ENCODE data around the gene CSTB.

The CSTB gene

DNA sequence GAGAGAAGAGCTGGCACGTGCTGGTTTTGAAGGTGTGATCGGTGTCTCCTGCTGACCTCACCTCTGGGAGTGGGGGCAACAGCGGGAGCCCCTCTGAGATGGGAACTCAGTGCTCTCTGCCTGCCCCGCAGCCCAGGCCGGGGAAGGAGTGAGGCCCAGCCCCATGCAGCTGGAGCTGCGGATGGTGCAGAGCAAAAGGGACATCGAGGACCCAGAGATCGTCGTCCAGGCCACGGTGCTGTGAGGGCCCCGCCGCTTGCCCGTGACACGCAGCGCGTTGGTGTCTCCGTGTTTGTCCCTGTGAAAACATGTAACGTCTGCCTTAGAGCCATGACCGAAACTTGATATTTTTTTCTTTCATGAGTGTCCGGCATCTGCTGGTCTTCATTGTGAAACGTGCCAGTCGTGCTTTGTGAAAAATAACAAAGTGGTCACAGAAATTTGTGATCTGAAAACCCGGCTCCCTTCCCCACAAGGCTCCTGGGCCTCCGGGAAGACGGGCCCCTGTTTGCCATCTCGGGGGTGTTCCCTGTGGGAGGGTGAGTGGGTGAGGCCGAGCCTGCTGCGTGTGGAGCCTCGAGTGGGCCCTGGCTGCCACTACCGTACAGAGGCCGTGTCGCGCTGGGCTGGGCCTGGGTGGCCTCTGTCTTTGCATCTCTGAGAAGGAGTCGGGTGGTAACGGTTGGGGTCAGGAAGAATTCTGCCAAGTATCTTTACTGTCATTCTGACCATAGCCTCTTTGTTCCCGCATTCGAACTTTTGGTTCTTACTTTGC, 20.1 kb downstream of the CSTB start:
- Histone ChIP-seq H3K9me3 (ENCODE audit: severe bottlenecking) (no peaks in the 10 kb centered on the region), H3K4me3 (ENCODE audit: low read depth, low read length) (no peak overlapping the region), H3K27me3 (ENCODE audit: insufficient read depth, low read depth, severe bottlenecking) (no peaks in the 10 kb centered on the region), H3K27ac (no peak overlapping the region), H3K36me3 (peaks cover 62% of the 10 kb centered on the region)
- TF ChIP-seq CTCF (IDR thresholded peaks at IDR 0.05; ENCODE audit: low read depth, low read length): no peak
- no peak for DNase-seq

GRCh38 chr21:43754948-43755781, 20.9 kb downstream of the CSTB start:
- TF ChIP-seq CTCF (IDR thresholded peaks at IDR 0.05; ENCODE audit: low read depth, low read length): no peak
- Histone ChIP-seq H3K9me3 (ENCODE audit: severe bottlenecking) (no peaks in the 10 kb centered on the region), H3K4me3 (ENCODE audit: low read depth, low read length) (no peak overlapping the region), H3K36me3 (peaks cover 67% of the 10 kb centered on the region), H3K27me3 (ENCODE audit: insufficient read depth, low read depth, severe bottlenecking) (no peaks in the 10 kb centered on the region), H3K27ac (no peak overlapping the region)
- DNase-seq: no peak

DNA sequence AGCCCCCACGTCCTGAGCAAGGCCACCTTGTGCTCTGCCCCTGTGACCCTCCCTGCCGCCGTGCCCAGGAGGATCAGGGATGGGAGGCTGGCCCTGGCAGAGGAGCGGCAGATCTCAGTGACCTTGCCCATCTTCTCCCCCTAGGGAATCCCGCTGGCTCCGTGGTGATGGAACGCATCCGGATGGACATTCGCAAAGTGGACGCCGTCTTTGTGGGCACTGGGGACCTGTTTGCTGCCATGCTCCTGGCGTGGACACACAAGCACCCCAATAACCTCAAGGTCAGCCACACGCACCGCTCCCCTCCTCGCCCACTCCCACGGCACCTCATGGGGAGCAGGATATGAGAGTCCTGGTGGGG, 22.7 kb downstream of the CSTB start:
- H3K27me3 ChIP-seq (ENCODE audit: insufficient read depth, low read depth, severe bottlenecking): no peaks in the 10 kb centered on the region
- no peak overlapping the region for H3K4me3 ChIP-seq (ENCODE audit: low read depth, low read length)
- no peak for DNase-seq
- no peaks in the 10 kb centered on the region for H3K9me3 ChIP-seq (ENCODE audit: severe bottlenecking)
- peaks cover 75% of the 10 kb centered on the region for H3K36me3 ChIP-seq
- H3K27ac ChIP-seq: no peak overlapping the region
- TF ChIP-seq CTCF (IDR thresholded peaks at IDR 0.05; ENCODE audit: low read depth, low read length): no peak

- no peak for TF ChIP-seq CTCF (IDR thresholded peaks at IDR 0.05; ENCODE audit: low read depth, low read length)
- Histone ChIP-seq H3K27ac (no peak overlapping the region), H3K36me3 (peaks cover 80% of the 10 kb centered on the region), H3K27me3 (ENCODE audit: insufficient read depth, low read depth, severe bottlenecking) (no peaks in the 10 kb centered on the region), H3K9me3 (ENCODE audit: severe bottlenecking) (no peaks in the 10 kb centered on the region), H3K4me3 (ENCODE audit: low read depth, low read length) (no peak overlapping the region)
- no peak for DNase-seq
Measured at GRCh38 chr21:43752758-43753438, 23.2 kb downstream of the CSTB start.

DNA sequence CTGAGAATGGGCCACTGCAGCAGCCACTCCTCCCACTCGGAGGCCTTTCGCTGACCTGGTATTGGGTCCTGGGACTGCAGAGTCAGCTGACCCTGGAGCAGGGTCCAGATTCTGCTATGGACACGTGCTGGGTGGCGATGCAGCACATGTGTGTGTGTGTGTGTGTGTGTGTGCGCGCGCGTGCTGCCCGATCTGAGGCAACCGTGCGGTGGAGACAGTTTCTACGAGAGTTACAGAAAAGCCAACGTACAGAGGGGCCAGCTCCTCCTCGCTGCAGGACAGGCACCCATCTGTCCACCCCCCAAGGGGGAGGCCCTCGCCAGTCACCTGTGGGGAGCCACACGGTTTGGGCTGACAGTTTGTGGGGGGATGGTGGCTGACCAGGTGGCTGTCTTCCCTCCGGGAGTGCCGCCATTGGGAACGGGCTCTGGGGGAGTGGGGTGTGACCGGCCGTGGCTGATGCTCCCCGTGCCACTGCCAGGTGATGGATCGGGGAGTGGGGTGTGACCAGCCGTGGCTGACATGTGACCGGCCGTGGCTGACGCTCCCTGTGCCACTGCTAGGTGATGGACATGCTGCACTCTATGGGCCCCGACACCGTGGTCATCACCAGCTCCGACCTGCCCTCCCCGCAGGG, 24.0 kb downstream of the CSTB start:
- DNase-seq: no peak
- Histone ChIP-seq H3K4me3 (ENCODE audit: low read depth, low read length) (no peak overlapping the region), H3K9me3 (ENCODE audit: severe bottlenecking) (no peaks in the 10 kb centered on the region), H3K36me3 (peaks cover 85% of the 10 kb centered on the region), H3K27me3 (ENCODE audit: insufficient read depth, low read depth, severe bottlenecking) (no peaks in the 10 kb centered on the region), H3K27ac (no peak overlapping the region)
- no peak for TF ChIP-seq CTCF (IDR thresholded peaks at IDR 0.05; ENCODE audit: low read depth, low read length)

All from WERI-Rb-1 (cell line).